A673 (cell line): ENCODE data around the gene HIBCH. TPM values are rescaled to one million over a fixed set of nuclear protein-coding genes. Genes with fewer than 3 reads are reported as not detected.

Experiments used
- BruUV-seq: library from RNA; stranded (reverse); fragments of 400-500 nt; replicated peaks from 2 replicates; lab custom pipeline; 2021; lab: Mats Ljungman, UMichigan
- CTCF ChIA-PET: fragments of 300-600 bp; sonication (Branson Sonifier 250); formaldehyde crosslinking; loops from one replicate; lab custom pipeline; 2022; ENCODE audit warnings: antibody characterized with exemption; lab: Charles Lee
- POLR2A ChIA-PET: fragments of 300-600 bp; sonication (Branson Sonifier 250); formaldehyde crosslinking; loops from one replicate; lab custom pipeline; 2022; ENCODE audit warnings: antibody characterized with exemption; ENCODE audit not compliant: low non-redundant PET; lab: Charles Lee
- DNase-seq: peaks from one replicate; pipeline ENCODE4 v3.0.0-alpha.2; 2015; ENCODE audit warnings: low spot score
- H3K27ac ChIP-seq: fragments of 200-600 bp; sonication (generic); 2 replicates; pipeline ENCODE4 v1.5.1; 2016; ENCODE audit warnings: mixed run types, low read depth, mild to moderate bottlenecking, mixed read lengths, antibody characterized with exemption, low read length; ENCODE audit not compliant: poor library complexity, severe bottlenecking
- H3K27me3 ChIP-seq: fragments of 200-600 bp; sonication (generic); replicated peaks from 2 replicates; pipeline ENCODE4 v1.6.1; 2017; ENCODE audit warnings: mixed run types, low read depth, mild to moderate bottlenecking, mixed read lengths, antibody characterized with exemption, low read length; ENCODE audit not compliant: insufficient read depth, poor library complexity
- H3K36me3 ChIP-seq: fragments of 200-600 bp; sonication (generic); 2 replicates; pipeline ENCODE4 v1.6.1; 2016; ENCODE audit warnings: mixed run types, mild to moderate bottlenecking, mixed read lengths, antibody characterized with exemption, low read length; ENCODE audit not compliant: insufficient read depth, poor library complexity, severe bottlenecking
- H3K4me1 ChIP-seq: fragments of 200-600 bp; sonication (generic); 2 replicates; pipeline ENCODE4 v1.6.1; 2017; ENCODE audit warnings: mixed run types, mild to moderate bottlenecking, mixed read lengths, antibody characterized with exemption, low read length; ENCODE audit not compliant: insufficient read depth, poor library complexity, severe bottlenecking
- H3K4me3 ChIP-seq: fragments of 200-600 bp; sonication (generic); 2 replicates; pipeline ENCODE4 v1.5.1; 2016; ENCODE audit warnings: low read depth, mixed run types, mild to moderate bottlenecking, mixed read lengths, low read length; ENCODE audit not compliant: poor library complexity, severe bottlenecking
- H3K9me3 ChIP-seq: fragments of 200-600 bp; sonication (generic); 2 replicates; pipeline ENCODE4 v1.6.1; 2016; ENCODE audit warnings: mixed run types, low read depth, mild to moderate bottlenecking, mixed read lengths, antibody characterized with exemption, low read length; ENCODE audit not compliant: poor library complexity, severe bottlenecking
- CTCF ChIP-seq: fragments of 300-800, 200-600 bp; sonication (generic); conservative IDR thresholded peaks from 2 replicates; pipeline ENCODE4 v1.5.1; 2017; ENCODE audit warnings: low read depth, mild to moderate bottlenecking, antibody characterized with exemption, low read length, moderate library complexity, mixed read lengths
- EZH2 ChIP-seq: fragments of 200-600 bp; sonication (generic); IDR thresholded peaks from 2 replicates; pipeline ENCODE4 v1.6.1; 2017; ENCODE audit warnings: borderline replicate concordance, low read depth, mild to moderate bottlenecking, mixed read lengths, antibody characterized with exemption, low read length; ENCODE audit not compliant: poor library complexity, severe bottlenecking
- intact Hi-C: fragments of 100-400 bp; cut with micrococcal nuclease; formaldehyde crosslinking; loops from one replicate; pipeline ENCODE4 v1.10.0; 2022; ENCODE audit not compliant: unreplicated experiment
- total RNA-seq: library from RNA; stranded (reverse); gene quantifications from 2 replicates; pipeline ENCODE4 v1.2.3, GENCODE V29; 2021

HIBCH gene
- total RNA-seq, 1 experiment from 2014 or later = 43.3 TPM

DNA sequence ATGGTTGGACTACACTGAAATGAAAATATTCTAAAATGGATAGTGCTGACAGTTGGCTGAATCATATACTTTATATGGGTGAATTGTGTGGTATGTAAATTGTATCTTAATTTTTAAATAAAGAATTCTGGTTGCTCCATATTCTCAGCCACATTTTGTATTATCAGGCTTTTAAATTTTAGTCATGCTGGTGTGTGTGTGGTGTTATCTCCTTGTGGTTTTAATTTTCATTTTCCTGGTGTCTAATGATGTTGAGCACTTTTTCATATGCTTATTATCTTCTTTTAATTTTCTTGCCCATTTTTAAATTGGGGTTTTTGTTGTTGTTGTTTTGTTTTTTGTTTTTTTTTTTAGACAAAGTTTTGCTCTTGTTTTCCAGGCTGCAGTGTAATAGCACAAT lies 3.8 kb upstream of the HIBCH start:
- intact Hi-C loops = no loop called here
- TF ChIP-seq EZH2 (no peak), CTCF (no peak)
- BruUV-seq = no TSS peak
- ChIA-PET CTCF (no interaction called here), POLR2A (no interaction called here)
- Histone ChIP-seq H3K4me1 (peaks cover 5% of the 10 kb centered on the region), H3K27ac (no peak overlapping the region), H3K4me3 (no peak overlapping the region), H3K36me3 (no peaks in the 10 kb centered on the region), H3K9me3 (no peaks in the 10 kb centered on the region), H3K27me3 (no peaks in the 10 kb centered on the region)
- DNase-seq = no peak

DNA sequence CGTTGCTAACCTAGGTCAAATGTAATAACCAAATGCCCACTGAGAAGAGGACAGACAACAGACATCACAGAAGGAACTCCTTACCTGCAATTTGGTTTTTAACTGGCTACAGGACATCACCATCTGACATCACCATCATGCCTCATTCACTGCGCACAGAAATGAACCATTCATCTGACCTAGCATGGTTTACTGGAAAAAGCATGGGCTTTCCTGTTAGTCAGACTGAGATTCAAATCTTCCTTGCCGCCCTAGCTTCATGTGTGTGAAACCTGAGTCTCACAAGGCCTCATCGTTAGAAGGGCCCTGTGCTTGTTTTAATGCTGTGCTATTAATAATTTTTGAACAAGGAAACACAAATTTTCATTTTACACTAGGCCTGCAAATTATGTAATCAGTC lies 1.1 kb upstream of the HIBCH start:
- Histone ChIP-seq H3K4me1 (peaks cover 11% of the 10 kb centered on the region), H3K27me3 (no peaks in the 10 kb centered on the region), H3K36me3 (no peaks in the 10 kb centered on the region), H3K4me3 (no peak overlapping the region), H3K27ac (no peak overlapping the region), H3K9me3 (no peaks in the 10 kb centered on the region)
- intact Hi-C loops = no loop called here
- no peak for DNase-seq
- ChIA-PET CTCF (no interaction called here), POLR2A (no interaction called here)
- TF ChIP-seq CTCF = no peak
- TF ChIP-seq EZH2 = no peak
- no TSS peak for BruUV-seq

DNA sequence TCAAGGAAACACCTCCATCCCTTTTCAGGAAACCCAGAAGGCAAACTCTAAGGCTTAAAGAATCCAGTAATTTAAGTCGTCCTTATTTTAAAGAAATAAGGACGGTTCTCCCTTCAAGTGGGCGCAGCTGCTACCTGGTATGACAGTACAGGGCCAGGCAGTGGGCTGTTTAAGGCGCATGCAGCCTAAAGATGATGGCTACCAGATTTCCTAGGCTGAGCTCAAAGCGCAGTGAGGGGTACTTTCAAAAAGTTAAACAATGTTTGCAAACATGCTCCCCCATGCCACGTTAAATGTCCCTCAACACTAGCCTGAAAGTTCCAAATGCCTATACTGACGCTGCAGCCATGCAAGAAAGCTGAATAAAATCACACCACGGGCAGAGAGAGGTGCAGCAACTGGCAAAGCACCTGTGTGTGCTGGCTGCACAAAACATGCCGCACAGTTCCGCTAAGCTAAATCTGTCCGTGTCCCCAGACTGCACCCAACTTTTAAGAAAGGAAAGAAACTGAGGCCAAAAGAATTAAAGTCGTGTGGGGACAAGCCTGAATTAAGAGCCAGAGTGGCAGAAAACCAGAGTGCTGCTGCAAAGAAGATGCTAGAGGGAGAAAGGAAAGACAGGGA lies 583 bp downstream of the HIBCH start:
- no TSS peak for BruUV-seq
- Histone ChIP-seq H3K9me3 (no peaks in the 10 kb centered on the region), H3K27me3 (no peaks in the 10 kb centered on the region), H3K36me3 (no peaks in the 10 kb centered on the region), H3K27ac (peak overlapping the region; percentile 73), H3K4me1 (peaks cover 11% of the 10 kb centered on the region), H3K4me3 (peak overlapping the region; percentile 81)
- intact Hi-C loops = loop anchor here (10.0 kb wide), 1 partner anchor 524 kb away; no protein-coding TSS in a partner anchor
- peak; percentile 12 for DNase-seq
- ChIA-PET POLR2A (interaction anchor here (0.5 kb wide), 1 partner anchor 334 kb away, joined by 4 read pairs; no protein-coding TSS in a partner anchor), CTCF (interaction anchor here (1.0 kb wide), 2 partner anchors 17 to 19 kb away, joined by 3 to 5 read pairs; no protein-coding TSS in a partner anchor)
- no peak for TF ChIP-seq CTCF
- TF ChIP-seq EZH2 = no peak
